ENCODE data around the gene HSPA9. TPM values are rescaled to one million over a fixed set of nuclear protein-coding genes. Genes with fewer than 3 reads are reported as not detected.

Gene HSPA9
- total and polyA plus RNA-seq, 9 of the 15 experiments (the other 6 are each of a cell fraction or from before 2014, with no cell fraction given), result 195 to 583 (median 514) TPM

DNA sequence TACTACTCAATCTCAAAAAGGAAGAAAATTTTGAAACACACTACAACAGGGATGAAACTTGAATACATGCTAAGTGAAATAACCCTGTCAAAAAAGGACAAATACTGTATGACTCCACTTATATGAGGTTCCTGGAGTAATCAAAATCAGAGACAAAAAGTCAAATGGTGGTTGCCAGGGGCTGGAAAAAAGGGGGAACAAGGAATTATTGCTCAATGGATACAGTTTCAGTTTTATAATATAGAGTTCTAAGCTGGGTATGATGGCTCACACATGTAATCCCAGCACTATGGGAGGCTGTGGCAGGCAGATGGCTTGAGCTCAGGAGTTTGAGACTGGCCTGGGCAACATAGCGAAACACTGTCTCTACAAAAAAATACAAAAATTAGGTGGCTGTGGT, 61.2 kb downstream of the HSPA9 start (continued):
- TF ChIP-seq, protein P1, sequence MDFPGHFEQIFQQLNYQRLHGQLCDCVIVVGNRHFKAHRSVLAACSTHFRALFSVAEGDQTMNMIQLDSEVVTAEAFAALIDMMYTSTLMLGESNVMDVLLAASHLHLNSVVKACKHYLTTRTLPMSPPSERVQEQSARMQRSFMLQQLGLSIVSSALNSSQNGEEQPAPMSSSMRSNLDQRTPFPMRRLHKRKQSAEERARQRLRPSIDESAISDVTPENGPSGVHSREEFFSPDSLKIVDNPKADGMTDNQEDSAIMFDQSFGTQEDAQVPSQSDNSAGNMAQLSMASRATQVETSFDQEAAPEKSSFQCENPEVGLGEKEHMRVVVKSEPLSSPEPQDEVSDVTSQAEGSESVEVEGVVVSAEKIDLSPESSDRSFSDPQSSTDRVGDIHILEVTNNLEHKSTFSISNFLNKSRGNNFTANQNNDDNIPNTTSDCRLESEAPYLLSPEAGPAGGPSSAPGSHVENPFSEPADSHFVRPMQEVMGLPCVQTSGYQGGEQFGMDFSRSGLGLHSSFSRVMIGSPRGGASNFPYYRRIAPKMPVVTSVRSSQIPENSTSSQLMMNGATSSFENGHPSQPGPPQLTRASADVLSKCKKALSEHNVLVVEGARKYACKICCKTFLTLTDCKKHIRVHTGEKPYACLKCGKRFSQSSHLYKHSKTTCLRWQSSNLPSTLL (IDR thresholded peaks at IDR 0.05), result no peak
- TF ChIP-seq ZNF584 (CRISPR knock-in tag; IDR thresholded peaks at IDR 0.05; ENCODE audit: low read depth), result no peak
- no peak for TF ChIP-seq ZNF253 (CRISPR knock-in tag; conservative IDR thresholded peaks at IDR 0.05)
- no peak for TF ChIP-seq TCF7 (IDR thresholded peaks at IDR 0.05; ENCODE audit: borderline replicate concordance)
- no peak for TF ChIP-seq NONO (IDR thresholded peaks at IDR 0.05; ENCODE audit: low read depth in 2 of 2, low read length in 1 of 2)
- TF ChIP-seq MIER1 (IDR thresholded peaks at IDR 0.05; ENCODE audit: low read depth), result no peak
- TF ChIP-seq, protein P2, sequence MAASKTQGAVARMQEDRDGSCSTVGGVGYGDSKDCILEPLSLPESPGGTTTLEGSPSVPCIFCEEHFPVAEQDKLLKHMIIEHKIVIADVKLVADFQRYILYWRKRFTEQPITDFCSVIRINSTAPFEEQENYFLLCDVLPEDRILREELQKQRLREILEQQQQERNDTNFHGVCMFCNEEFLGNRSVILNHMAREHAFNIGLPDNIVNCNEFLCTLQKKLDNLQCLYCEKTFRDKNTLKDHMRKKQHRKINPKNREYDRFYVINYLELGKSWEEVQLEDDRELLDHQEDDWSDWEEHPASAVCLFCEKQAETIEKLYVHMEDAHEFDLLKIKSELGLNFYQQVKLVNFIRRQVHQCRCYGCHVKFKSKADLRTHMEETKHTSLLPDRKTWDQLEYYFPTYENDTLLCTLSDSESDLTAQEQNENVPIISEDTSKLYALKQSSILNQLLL (CRISPR knock-in tag; IDR thresholded peaks at IDR 0.05; ENCODE audit: borderline replicate concordance), result no peak
- no peak for TF ChIP-seq ZKSCAN1 (IDR thresholded peaks at IDR 0.05; ENCODE audit: low read depth, low read length)

DNA sequence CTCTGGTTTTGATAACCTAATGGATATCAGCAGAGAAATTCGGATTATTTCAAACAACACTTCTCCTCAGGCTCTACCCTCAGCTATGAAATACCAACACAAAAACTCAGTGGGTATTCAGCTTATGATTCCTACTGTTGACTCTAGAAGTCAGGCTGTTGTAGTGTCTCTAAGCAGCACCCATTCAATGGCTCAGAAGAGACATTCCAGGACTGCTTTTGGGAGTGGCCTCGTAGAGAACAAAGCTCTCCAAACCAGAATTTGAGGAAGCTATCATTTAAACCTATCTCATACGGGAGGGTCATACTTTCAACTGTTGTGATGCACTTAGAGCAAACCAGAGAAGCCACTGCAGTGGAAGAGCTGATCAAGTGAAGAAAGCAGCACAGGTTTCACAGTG, 66.2 kb downstream of the HSPA9 start:
- no peaks in the 10 kb centered on the region for H3K27me3 ChIP-seq (ENCODE audit: control insufficient read depth in 2 of 2, insufficient read depth in 2 of 2, low read length in 2 of 2)
- H3K9me3 ChIP-seq (replicated peaks; ENCODE audit: control insufficient read depth, insufficient read depth, low read depth, low read length), result no peaks in the 10 kb centered on the region
- no peak overlapping the region for H3K9ac ChIP-seq (ENCODE audit: insufficient read depth in 1 of 2, low read depth in 2 of 2, low read length in 2 of 2)
- BruUV-seq (replicated peaks), result no TSS peak
- 0 out of 3 replicates have a peak, but pooled peaks cover 2% of the 10 kb centered on the region for H3K79me2 ChIP-seq (ENCODE audit: control insufficient read depth, insufficient read depth, low read length)
- H3K4me1 ChIP-seq (replicated peaks in 1 of 2; ENCODE audit: control insufficient read depth in 2 of 2, insufficient read depth in 2 of 2, low read length in 2 of 2), result no peaks in the 10 kb centered on the region
- H3K4me3 ChIP-seq, result no peak overlapping the region
- no peak overlapping the region for H3K4me2 ChIP-seq (ENCODE audit: insufficient read depth, low read length)
- DNase-seq (ENCODE audit: extremely low read depth in 1 of 4, low spot score in 3 of 4) (no peak), FAIRE-seq (no peak), ATAC-seq (no peak)
- in situ Hi-C loops (cut with MboI) (no loop called here), intact Hi-C loops (cut with micrococcal nuclease) (no loop called here)
- CTCF ChIA-PET (ENCODE audit: low intra/inter-chr PET ratio), result no interaction called here
- H3K27ac ChIP-seq (ENCODE audit: extremely low read depth, low read depth, low read length), result no peak overlapping the region
- H2AFZ ChIP-seq (ENCODE audit: low read depth, low read length), result no peak overlapping the region
- no peaks in the 10 kb centered on the region; the same call in 1 of the 2 replicates for H4K20me1 ChIP-seq (replicated peaks; ENCODE audit: control insufficient read depth, insufficient read depth, low read length)
- peaks cover 78% of the 10 kb centered on the region for H3K36me3 ChIP-seq (ENCODE audit: control insufficient read depth, insufficient read depth, low read length)
- POLR2A ChIA-PET, result interaction anchor here (0.6 to 1.1 kb wide), 2 partner anchors 10 to 44 kb away, joined by 3 to 4 read pairs; partner anchors contain the start of gene EGR1
- H3K9me1 ChIP-seq (ENCODE audit: control insufficient read depth, insufficient read depth, low read length), result no peaks in the 10 kb centered on the region
- WGBS (ENCODE audit: insufficient coverage, low coverage, missing lambda C conversion rate), result 72% methylated on average over 3 of the region's 3 CpGs
- TF ChIP-seq, protein P3, sequence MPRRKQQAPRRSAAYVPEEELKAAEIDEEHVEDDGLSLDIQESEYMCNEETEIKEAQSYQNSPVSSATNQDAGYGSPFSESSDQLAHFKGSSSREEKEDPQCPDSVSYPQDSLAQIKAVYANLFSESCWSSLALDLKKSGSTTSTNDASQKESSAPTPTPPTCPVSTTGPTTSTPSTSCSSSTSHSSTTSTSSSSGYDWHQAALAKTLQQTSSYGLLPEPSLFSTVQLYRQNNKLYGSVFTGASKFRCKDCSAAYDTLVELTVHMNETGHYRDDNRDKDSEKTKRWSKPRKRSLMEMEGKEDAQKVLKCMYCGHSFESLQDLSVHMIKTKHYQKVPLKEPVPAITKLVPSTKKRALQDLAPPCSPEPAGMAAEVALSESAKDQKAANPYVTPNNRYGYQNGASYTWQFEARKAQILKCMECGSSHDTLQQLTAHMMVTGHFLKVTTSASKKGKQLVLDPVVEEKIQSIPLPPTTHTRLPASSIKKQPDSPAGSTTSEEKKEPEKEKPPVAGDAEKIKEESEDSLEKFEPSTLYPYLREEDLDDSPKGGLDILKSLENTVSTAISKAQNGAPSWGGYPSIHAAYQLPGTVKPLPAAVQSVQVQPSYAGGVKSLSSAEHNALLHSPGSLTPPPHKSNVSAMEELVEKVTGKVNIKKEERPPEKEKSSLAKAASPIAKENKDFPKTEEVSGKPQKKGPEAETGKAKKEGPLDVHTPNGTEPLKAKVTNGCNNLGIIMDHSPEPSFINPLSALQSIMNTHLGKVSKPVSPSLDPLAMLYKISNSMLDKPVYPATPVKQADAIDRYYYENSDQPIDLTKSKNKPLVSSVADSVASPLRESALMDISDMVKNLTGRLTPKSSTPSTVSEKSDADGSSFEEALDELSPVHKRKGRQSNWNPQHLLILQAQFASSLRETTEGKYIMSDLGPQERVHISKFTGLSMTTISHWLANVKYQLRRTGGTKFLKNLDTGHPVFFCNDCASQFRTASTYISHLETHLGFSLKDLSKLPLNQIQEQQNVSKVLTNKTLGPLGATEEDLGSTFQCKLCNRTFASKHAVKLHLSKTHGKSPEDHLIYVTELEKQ (CRISPR knock-in tag; IDR thresholded peaks at IDR 0.05), result no peak
- no peak for TF ChIP-seq ZNF311 (CRISPR knock-in tag; IDR thresholded peaks at IDR 0.05)
- no peak for TF ChIP-seq MECOM (CRISPR knock-in tag; IDR thresholded peaks at IDR 0.05)
- TF ChIP-seq ZNF184 (CRISPR knock-in tag; IDR thresholded peaks at IDR 0.05), result no peak
- no peak for TF ChIP-seq SMARCB1 (IDR thresholded peaks at IDR 0.05; ENCODE audit: insufficient read length, low read depth)
- no peak for TF ChIP-seq DNMT1 (IDR thresholded peaks at IDR 0.05)
- no peak for TF ChIP-seq HNRNPUL1 (IDR thresholded peaks at IDR 0.05; ENCODE audit: low read length)
- TF ChIP-seq ZNF589 (CRISPR knock-in tag; IDR thresholded peaks at IDR 0.05; ENCODE audit: low read depth), result no peak
- no peak for TF ChIP-seq IRF2 (CRISPR knock-in tag; IDR thresholded peaks at IDR 0.05)

Data from K562 (cell line).